CD4-positive, alpha-beta T cell (primary cell): ENCODE data around the gene TSKU. TPM values are rescaled to one million over a fixed set of nuclear protein-coding genes. Genes with fewer than 3 reads are reported as not detected.

Source experiments
- ATAC-seq: fragments of 200-7000 bp; cut with Tn5 transposase; one replicate; pipeline ENCODE4 v1.10.0; 2022; ENCODE audit warnings: mild to moderate bottlenecking; ENCODE audit not compliant: poor library complexity
- CTCF ChIA-PET: fragments of 350-600 bp; sonication (Branson Sonifier 250); formaldehyde crosslinking; loops from one replicate; lab custom pipeline; 2021; ENCODE audit warnings: antibody characterized with exemption, inconsistent platforms; lab: Charles Lee
- POLR2A ChIA-PET: fragments of 350-600 bp; sonication (Branson Sonifier 250); formaldehyde crosslinking; loops from one replicate; lab custom pipeline; 2021; ENCODE audit warnings: antibody characterized with exemption, inconsistent platforms; lab: Charles Lee
- DNase-seq, 14 experiments: peaks; one replicate each; pipeline ENCODE4 v3.0.0-alpha.2; 2013 to 2020; ENCODE audit warnings: mixed read lengths in 2 of 14
- H3K27ac ChIP-seq, 2 donors: one replicate each; pipeline versions ENCODE4 v1.5.1 to v1.7.0; 2013; ENCODE audit warnings: low read length in 2 of 2, low read depth in 1 of 2, mild to moderate bottlenecking in 1 of 2
- H3K27me3 ChIP-seq, 2 experiments: 1 replicate in 1 of 2; 2 replicates in 1 of 2; pipeline versions ENCODE4 v1.6.1 to v1.7.0; 2013; ENCODE audit warnings: low read length in 2 of 2, control low read depth in 1 of 2, mild to moderate bottlenecking in 1 of 2, moderate library complexity in 1 of 2; ENCODE audit not compliant: insufficient read depth in 2 of 2, control insufficient read depth in 1 of 2
- H3K36me3 ChIP-seq: one replicate; pipeline ENCODE4 v1.6.1; 2013; ENCODE audit warnings: low read length, control low read depth; ENCODE audit not compliant: insufficient read depth
- H3K4me1 ChIP-seq: one replicate; pipeline ENCODE4 v1.6.1; 2013; ENCODE audit warnings: low read length, control low read depth; ENCODE audit not compliant: insufficient read depth
- H3K4me3 ChIP-seq: one replicate; pipeline ENCODE4 v1.5.1; 2013; ENCODE audit warnings: mild to moderate bottlenecking, low read length, moderate library complexity
- H3K9me3 ChIP-seq, 2 experiments: 1 replicate in 1 of 2; 2 replicates in 1 of 2; pipeline versions ENCODE4 v1.6.1 to v1.7.0; 2013; ENCODE audit warnings: low read length in 2 of 2, mild to moderate bottlenecking in 2 of 2, control low read depth in 1 of 2, moderate library complexity in 1 of 2; ENCODE audit not compliant: control insufficient read depth in 1 of 2, insufficient read depth in 1 of 2
- H3K27ac Mint-ChIP-seq: one replicate; pipeline ENCODE4 v1.8.0; 2020; ENCODE audit warnings: mixed read lengths
- H3K27me3 Mint-ChIP-seq: one replicate; pipeline ENCODE4 v1.8.0; 2021; ENCODE audit warnings: mixed read lengths
- H3K36me3 Mint-ChIP-seq: one replicate; pipeline ENCODE4 v1.8.0; 2021; ENCODE audit warnings: low read depth, mixed read lengths
- H3K4me1 Mint-ChIP-seq: one replicate; pipeline ENCODE4 v1.8.0; 2021; ENCODE audit warnings: low read depth, mixed read lengths
- H3K4me3 Mint-ChIP-seq: one replicate; pipeline ENCODE4 v1.8.0; 2020; ENCODE audit warnings: mild to moderate bottlenecking, mixed read lengths
- H3K9me3 Mint-ChIP-seq: one replicate; pipeline ENCODE4 v1.8.0; 2020; ENCODE audit warnings: mixed read lengths
- intact Hi-C, 2 experiments: fragments of 100-400 bp; cut with DNase I in 1 of 2; cut with micrococcal nuclease in 1 of 2; formaldehyde crosslinking; loops; one replicate each; pipeline versions ENCODE4 v1.15.1 to v1.9.0; 2023 to 2025; cut with DNase I, micrococcal nuclease
- total RNA-seq, 174 experiments: library from RNA in 2 of 174; stranded (reverse) in 2 of 174; gene quantifications; one replicate each; pipeline ENCODE4 v1.2.3 and lab custom pipeline; 2021 to 2026
- TF ChIP-seq, protein P1 (sequence below): fragments of 200-600 bp; IDR thresholded peaks from one replicate; pipeline ENCODE4 v1.8.0; 2022; ENCODE audit warnings: antibody characterized with exemption, mild to moderate bottlenecking

TSKU gene
- total RNA-seq, 2 experiments from 2014 or later = 0.06 TPM; not detected in 1

DNA sequence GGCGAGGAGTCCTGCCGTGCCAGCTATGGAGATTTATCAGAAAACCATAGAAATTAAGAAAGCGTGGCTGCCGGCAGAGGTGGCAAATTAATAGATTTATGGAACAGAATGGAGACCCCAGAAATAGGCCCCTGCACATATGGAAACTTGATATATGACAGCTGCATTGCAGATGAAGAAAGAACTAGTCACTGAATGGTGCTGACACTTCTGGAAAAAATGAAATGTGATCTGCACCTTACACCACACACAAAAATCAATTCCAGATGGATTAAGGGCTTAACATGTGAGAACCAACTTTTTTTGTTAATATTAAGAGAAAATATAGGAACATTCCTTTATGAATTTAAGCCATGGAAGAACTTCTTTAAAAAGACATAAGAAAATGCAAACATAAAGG lies 40.3 kb upstream of the TSKU start:
- no peaks in the 10 kb centered on the region for H3K27me3 Mint-ChIP-seq
- no peaks in the 10 kb centered on the region for H3K4me1 Mint-ChIP-seq
- H3K27ac Mint-ChIP-seq = no peak overlapping the region
- no peaks in the 10 kb centered on the region for H3K36me3 Mint-ChIP-seq
- H3K9me3 Mint-ChIP-seq = no peaks in the 10 kb centered on the region
- no peak overlapping the region for H3K4me3 Mint-ChIP-seq
- intact Hi-C loops = no loop called here
- ATAC-seq (no peak), DNase-seq (no peak)
- no peak overlapping the region for H3K4me3 ChIP-seq
- no peaks in the 10 kb centered on the region for H3K9me3 ChIP-seq
- H3K27ac ChIP-seq = no peak overlapping the region
- no peaks in the 10 kb centered on the region for H3K27me3 ChIP-seq
- no peaks in the 10 kb centered on the region for H3K4me1 ChIP-seq
- TF ChIP-seq, protein P1, sequence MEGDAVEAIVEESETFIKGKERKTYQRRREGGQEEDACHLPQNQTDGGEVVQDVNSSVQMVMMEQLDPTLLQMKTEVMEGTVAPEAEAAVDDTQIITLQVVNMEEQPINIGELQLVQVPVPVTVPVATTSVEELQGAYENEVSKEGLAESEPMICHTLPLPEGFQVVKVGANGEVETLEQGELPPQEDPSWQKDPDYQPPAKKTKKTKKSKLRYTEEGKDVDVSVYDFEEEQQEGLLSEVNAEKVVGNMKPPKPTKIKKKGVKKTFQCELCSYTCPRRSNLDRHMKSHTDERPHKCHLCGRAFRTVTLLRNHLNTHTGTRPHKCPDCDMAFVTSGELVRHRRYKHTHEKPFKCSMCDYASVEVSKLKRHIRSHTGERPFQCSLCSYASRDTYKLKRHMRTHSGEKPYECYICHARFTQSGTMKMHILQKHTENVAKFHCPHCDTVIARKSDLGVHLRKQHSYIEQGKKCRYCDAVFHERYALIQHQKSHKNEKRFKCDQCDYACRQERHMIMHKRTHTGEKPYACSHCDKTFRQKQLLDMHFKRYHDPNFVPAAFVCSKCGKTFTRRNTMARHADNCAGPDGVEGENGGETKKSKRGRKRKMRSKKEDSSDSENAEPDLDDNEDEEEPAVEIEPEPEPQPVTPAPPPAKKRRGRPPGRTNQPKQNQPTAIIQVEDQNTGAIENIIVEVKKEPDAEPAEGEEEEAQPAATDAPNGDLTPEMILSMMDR = no peak
- ChIA-PET POLR2A (no interaction called here), CTCF (interaction anchor here (0.8 kb wide), 1 partner anchor 21 kb away, joined by 3 read pairs; no protein-coding TSS in a partner anchor)
- no peaks in the 10 kb centered on the region for H3K36me3 ChIP-seq

DNA sequence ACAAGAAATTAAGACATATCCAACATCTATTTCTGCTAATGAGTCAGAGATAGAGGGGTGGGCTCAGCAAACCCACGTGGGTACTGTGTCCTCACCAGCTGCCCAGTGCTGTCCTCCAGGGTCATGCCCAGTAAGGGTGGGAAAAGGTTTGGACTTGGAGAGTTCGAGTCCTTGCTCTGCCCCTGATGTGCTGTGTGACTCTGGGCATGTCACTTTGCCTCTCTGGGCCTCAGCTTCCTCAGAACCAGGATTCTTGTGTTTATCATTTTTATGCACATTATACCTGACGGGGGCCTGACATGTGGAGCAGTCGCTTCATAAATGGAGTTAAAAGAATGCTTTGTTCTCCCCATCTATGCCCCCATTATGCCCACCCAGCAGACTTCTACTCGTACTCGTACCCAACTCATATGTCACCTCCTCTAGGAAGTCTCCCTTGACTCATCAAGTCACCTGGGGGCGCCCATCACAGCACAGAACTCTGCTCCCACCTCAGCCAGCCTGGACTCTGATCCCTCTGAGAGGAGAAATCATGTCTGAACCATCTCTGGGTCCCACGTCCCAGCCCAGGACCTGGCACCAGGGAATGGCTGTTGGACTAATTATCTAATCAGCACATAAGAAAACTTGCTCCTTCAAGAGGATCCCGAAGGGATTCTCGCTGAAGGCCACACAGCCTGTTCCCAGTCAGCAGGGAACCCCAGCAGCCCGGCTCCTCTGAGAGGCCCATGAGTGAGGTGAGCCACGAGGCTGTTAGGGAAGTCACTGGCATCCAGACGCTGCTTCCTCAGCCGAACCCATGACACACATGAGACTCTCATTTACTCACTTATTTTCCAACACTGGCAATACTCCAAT lies 38.7 kb upstream of the TSKU start:
- ChIA-PET POLR2A (no interaction called here), CTCF (no interaction called here)
- no peak overlapping the region for H3K4me3 ChIP-seq
- intact Hi-C loops = no loop called here
- H3K27me3 ChIP-seq = no peaks in the 10 kb centered on the region
- no peaks in the 10 kb centered on the region for H3K36me3 ChIP-seq
- DNase-seq (no peak), ATAC-seq (no peak)
- no peak overlapping the region for H3K4me3 Mint-ChIP-seq
- H3K27ac ChIP-seq = no peak overlapping the region
- no peak overlapping the region for H3K27ac Mint-ChIP-seq
- no peaks in the 10 kb centered on the region for H3K9me3 ChIP-seq
- H3K4me1 ChIP-seq = no peaks in the 10 kb centered on the region
- TF ChIP-seq, protein P1 = no peak
- no peaks in the 10 kb centered on the region for H3K27me3 Mint-ChIP-seq
- H3K36me3 Mint-ChIP-seq = no peaks in the 10 kb centered on the region
- no peaks in the 10 kb centered on the region for H3K9me3 Mint-ChIP-seq
- no peaks in the 10 kb centered on the region for H3K4me1 Mint-ChIP-seq

DNA sequence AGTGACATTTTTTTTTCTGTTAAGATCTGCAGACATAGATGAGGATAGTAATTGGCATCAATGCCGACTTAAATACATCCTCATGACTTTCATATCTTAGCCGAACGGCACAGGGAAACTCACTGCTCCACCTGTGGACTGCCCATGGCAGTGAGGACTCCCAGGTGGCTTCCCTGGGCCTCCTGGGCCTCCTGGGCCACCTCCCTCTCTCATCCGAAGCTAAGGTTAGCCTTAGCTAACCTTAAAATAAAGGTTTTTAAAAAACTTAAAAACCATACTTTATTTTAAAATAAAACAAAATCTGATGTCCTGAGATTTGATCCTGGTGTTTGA lies 38.1 kb upstream of the TSKU start:
- no peak overlapping the region for H3K27ac Mint-ChIP-seq
- DNase-seq (no peak), ATAC-seq (no peak)
- Histone ChIP-seq H3K36me3 (no peaks in the 10 kb centered on the region), H3K4me1 (no peaks in the 10 kb centered on the region), H3K9me3 (no peaks in the 10 kb centered on the region), H3K4me3 (no peak overlapping the region), H3K27ac (no peak overlapping the region), H3K27me3 (no peaks in the 10 kb centered on the region)
- no peaks in the 10 kb centered on the region for H3K9me3 Mint-ChIP-seq
- no peaks in the 10 kb centered on the region for H3K27me3 Mint-ChIP-seq
- TF ChIP-seq, protein P1 = no peak
- H3K4me1 Mint-ChIP-seq = no peaks in the 10 kb centered on the region
- ChIA-PET CTCF (no interaction called here), POLR2A (no interaction called here)
- no peaks in the 10 kb centered on the region for H3K36me3 Mint-ChIP-seq
- intact Hi-C loops = no loop called here
- no peak overlapping the region for H3K4me3 Mint-ChIP-seq
